IPS-20b (cell line): ENCODE results near the gene CNTN6.
"Not testable (repeated sequence)": the region's sequence is repeated elsewhere in the genome, so short reads cannot be mapped to it uniquely, and the experiment has no call there.

Source experiments
- H3K27ac ChIP-seq: one replicate; pipeline ENCODE4 v1.5.1; 2013; ENCODE audit warnings: low read length
- H3K27me3 ChIP-seq: 2 replicates; pipeline ENCODE4 v1.6.1; 2013; ENCODE audit warnings: mild to moderate bottlenecking, low read length, inconsistent platforms; ENCODE audit not compliant: insufficient read depth
- H3K36me3 ChIP-seq: 2 replicates; pipeline ENCODE4 v1.6.1; 2013; ENCODE audit warnings: low read depth, mild to moderate bottlenecking, inconsistent platforms, low read length, moderate library complexity; ENCODE audit not compliant: insufficient read depth
- H3K4me1 ChIP-seq: 2 replicates; pipeline ENCODE4 v1.6.1; 2013; ENCODE audit warnings: mild to moderate bottlenecking, control low read depth, inconsistent platforms, low read length, moderate library complexity; ENCODE audit not compliant: insufficient read depth
- H3K4me3 ChIP-seq: 2 replicates; pipeline ENCODE4 v1.5.1; 2013; ENCODE audit warnings: mild to moderate bottlenecking, low read length, inconsistent platforms
- H3K9ac ChIP-seq: 2 replicates; pipeline ENCODE4 v1.6.1; 2013; ENCODE audit warnings: low read depth, mild to moderate bottlenecking, inconsistent platforms, low read length, moderate library complexity
- H3K9me3 ChIP-seq: 2 replicates; pipeline ENCODE4 v1.6.1; 2013; ENCODE audit warnings: mild to moderate bottlenecking, low read depth, low read length, inconsistent platforms; ENCODE audit not compliant: insufficient read depth

Gene CNTN6

DNA sequence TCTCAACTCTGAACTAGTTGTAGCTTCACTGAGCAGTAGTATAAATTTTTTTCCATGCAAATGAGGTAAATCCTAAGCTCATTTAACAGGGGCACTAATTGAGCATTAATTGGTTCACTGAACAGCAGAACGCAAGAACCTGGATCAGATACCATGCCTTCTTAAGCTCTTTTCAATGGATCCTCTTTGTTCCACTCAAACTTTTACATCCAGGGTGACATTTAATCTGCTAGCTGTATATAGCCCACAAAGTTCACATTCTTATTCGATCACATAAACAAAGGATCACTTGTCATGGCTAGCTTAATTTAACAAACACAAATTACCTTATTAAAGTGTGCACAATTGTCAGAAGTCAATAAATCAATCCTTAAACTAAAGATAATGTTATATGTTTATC lies 281.6 kb downstream of the CNTN6 start:
- Histone ChIP-seq H3K4me1 (no peaks in the 10 kb centered on the region), H3K36me3 (no peaks in the 10 kb centered on the region), H3K9me3 (no peaks in the 10 kb centered on the region), H3K4me3 (no peak overlapping the region), H3K9ac (no peak overlapping the region), H3K27ac (no peak overlapping the region), H3K27me3 (no peaks in the 10 kb centered on the region)

DNA sequence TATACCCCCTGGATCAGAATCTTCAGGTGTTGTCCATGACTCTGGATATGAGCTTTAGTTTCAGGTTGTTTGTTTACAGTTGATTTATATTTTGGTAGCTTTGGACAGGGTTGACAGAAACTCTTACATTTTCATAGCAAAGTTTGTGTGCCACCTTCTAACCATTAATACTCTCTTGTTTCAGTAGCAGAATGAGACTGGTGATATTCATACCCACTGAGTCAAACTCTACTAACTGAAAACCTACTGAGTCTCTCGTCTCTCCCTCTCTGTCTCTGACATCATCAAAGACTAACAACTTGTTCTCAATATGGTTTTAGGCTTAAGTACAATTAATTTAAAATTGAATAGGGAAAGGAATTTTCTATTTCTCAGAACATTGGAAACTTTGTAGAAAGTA lies 282.3 kb downstream of the CNTN6 start:
- H3K4me1 ChIP-seq, result no peaks in the 10 kb centered on the region
- no peaks in the 10 kb centered on the region for H3K9me3 ChIP-seq
- H3K9ac ChIP-seq, result no peak overlapping the region
- no peaks in the 10 kb centered on the region for H3K36me3 ChIP-seq
- no peaks in the 10 kb centered on the region for H3K27me3 ChIP-seq
- H3K4me3 ChIP-seq, result no peak overlapping the region
- no peak overlapping the region for H3K27ac ChIP-seq

DNA sequence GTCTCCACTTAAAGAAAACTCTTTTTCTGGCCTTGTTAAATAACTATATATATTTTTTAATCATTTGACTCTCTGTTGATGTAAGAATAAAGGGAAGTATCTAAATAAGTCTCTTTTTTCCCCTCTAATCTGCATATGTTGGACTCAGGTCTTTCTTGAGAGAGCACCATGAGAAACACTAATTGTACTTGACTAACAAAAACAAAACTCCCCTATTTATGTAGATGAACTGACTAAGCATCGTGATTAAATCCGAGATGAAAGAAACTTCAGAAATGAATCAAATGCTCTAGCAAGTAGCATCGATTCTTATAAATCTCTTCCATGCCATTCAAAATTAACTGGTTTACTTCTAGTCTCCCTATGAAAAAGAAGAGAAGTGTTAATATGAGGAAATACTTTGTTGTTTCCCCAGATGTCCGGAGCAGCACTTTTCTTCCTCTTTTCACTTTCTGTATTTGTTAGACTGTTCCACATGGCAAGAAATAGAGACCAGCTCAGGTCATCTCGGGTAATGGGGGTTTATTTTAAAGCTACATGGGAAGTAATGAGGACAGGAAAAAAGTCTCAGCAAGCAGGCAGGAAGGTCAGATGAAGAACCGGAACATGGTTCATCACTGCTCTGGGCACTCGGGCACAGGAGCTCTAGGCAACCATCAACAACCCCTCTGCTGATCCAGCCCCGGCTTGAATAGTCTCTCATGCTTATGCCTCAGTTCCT lies 288.3 kb downstream of the CNTN6 start:
- Histone ChIP-seq H3K36me3 (no peaks in the 10 kb centered on the region), H3K27ac (no peak overlapping the region), H3K4me3 (no peak overlapping the region), H3K9me3 (no peaks in the 10 kb centered on the region), H3K27me3 (no peaks in the 10 kb centered on the region), H3K4me1 (no peaks in the 10 kb centered on the region), H3K9ac (no peak overlapping the region)

DNA sequence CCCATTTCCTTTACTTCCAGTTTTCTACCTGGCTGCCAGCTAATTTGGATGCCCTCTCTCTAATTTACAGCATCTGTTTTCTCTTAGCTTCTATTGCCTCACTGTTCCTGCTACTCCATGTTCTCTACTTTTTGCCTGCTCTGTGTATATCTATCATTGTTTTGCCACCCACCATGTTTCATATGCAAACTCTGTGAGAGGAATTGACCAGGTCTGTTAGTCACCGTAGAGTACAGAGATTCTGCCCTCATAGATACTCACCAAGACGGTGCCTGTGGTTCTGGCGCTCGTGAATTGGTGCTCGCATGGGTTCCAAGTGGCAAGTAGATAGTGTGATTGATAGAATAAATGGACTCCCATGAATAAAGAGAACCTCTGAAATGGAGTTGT lies 288.8 kb downstream of the CNTN6 start:
- Histone ChIP-seq H3K27me3 (no peaks in the 10 kb centered on the region), H3K9ac (no peak overlapping the region)

DNA sequence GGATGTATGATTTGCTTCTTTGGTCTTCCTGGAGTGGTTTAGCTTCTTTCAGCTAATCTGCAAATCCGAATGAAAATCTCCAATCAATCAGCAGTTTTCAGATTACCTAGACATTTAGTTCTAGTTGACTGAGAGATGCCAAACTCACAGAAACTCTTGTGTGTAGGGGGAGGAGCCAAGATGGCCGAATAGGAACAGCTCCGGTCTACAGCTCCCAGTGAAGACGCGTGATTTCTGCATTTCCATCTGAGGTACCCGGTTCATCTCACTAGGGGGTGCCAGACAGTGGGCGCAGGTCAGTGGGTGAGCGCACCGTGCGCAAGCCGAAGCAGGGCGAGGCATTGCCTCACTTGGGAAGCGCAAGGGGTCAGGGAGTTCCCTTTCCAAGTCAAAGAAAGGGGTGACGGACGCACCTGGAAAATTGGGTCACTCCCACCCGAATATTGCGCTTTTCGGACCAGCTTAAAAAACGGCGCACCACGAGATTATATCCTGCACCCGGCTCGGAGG lies 294.6 kb downstream of the CNTN6 start:
- H3K27me3 ChIP-seq, H3K36me3 ChIP-seq, H3K4me3 ChIP-seq, H3K9me3 ChIP-seq, H3K27ac ChIP-seq, H3K4me1 ChIP-seq, H3K9ac ChIP-seq: not testable (repeated sequence)

More for the DNA sequence above, 288.8 kb downstream of the CNTN6 start:
- Histone ChIP-seq H3K4me3 (no peak overlapping the region), H3K36me3 (no peaks in the 10 kb centered on the region), H3K9me3 (no peaks in the 10 kb centered on the region), H3K4me1 (no peaks in the 10 kb centered on the region), H3K27ac (no peak overlapping the region)

DNA sequence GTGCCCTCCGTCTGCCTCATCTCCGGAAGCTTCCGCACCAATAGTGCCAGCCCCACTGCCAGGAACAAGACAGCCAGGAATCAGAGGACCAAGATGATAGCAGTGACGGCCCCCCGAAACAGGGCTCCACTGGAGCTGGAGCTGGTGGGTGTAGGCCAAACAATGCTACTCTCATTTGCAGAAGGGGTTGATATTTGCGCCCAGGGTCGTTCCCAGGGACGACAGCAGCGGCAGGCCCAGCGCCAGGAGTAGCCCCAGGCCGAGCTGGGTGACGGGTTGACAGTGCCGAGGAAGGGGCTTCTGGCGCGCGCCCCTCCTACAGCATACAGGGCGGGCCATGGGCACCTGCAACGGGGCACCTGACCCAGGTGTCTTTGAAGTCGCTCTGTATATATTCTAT lies 301.4 kb downstream of the CNTN6 start:
- Histone ChIP-seq H3K9me3 (no peaks in the 10 kb centered on the region), H3K27me3 (no peaks in the 10 kb centered on the region), H3K4me1 (no peaks in the 10 kb centered on the region; the same call in 1 of the 2 replicates), H3K36me3 (no peaks in the 10 kb centered on the region), H3K9ac (no peak overlapping the region), H3K4me3 (no peak overlapping the region), H3K27ac (no peak overlapping the region)

DNA sequence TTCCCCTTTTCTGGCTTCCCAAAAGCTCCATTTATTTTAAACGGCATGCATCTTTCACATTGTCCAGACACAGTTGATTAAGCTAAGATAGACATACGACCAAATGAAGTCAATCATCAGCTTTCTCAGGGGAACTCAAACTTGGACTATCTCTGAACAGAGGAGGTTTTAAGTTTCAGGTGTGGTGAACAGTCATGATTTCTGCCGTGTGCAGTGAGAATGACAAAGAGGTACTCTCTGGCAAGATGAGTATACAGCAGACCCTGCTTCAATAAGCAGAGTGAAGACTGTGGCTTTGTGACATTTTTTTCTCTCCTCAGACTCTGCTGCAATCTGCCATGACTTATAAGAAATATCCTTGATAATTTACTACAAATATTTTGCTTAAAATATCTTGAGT lies 307.7 kb downstream of the CNTN6 start:
- Histone ChIP-seq H3K27ac (no peak overlapping the region), H3K4me1 (no peaks in the 10 kb centered on the region; the same call in 1 of the 2 replicates), H3K4me3 (no peak overlapping the region), H3K9ac (no peak overlapping the region), H3K36me3 (no peaks in the 10 kb centered on the region), H3K9me3 (no peaks in the 10 kb centered on the region), H3K27me3 (no peaks in the 10 kb centered on the region)

DNA sequence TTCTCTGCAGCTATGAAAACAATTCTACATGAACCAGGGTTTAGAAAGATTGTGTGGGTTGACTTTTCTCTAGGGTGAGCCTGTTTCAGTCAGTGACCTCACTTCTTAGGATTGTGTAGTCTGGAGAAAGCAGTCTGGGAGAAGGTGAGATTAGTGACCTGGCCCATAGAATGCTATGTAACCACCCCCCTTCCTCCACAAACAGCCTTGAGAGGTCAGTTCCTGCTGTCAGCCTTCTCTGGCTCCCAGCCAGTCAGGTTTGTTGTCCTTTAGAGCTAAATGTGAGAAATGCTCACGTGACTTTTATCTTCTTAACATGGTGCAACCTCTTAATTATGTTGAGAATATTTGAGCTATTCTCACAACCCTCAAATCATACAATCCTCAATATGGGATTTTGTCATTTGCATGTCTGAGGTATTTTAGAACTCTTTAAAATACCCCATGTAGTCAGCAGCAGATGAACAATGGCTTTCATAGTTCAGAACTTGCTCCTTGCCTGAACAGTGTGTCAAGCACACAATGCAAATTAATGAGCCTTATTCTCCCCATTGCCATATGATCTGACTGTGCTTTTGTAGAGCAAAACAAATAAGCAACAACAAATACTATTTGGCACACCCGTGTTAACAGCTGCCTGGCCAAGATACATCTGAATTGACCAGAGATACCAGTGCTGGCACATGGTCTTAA lies 311.6 kb downstream of the CNTN6 start:
- no peak overlapping the region for H3K4me3 ChIP-seq
- H3K4me1 ChIP-seq, result no peaks in the 10 kb centered on the region
- H3K9ac ChIP-seq, result no peak overlapping the region
- H3K27me3 ChIP-seq, result no peaks in the 10 kb centered on the region
- no peak overlapping the region for H3K27ac ChIP-seq
- no peaks in the 10 kb centered on the region for H3K36me3 ChIP-seq
- no peaks in the 10 kb centered on the region for H3K9me3 ChIP-seq

DNA sequence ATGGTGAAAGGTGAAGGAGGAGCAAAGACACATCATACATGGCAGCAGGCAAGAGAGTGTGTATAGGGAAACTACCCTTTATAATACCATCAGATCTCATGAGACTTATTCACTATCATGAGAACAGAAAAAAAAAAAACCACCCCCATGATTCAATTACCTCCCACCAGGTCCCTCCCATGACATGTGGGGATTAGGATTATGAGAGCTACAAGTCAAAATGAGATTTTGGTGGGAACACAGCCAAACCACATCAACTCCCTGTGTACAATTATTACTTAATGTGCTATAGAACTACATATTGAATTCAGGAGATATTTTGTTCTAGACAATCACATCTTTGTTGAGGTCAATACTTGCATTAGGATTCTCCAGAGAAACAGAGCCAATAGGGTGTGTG lies 313.4 kb downstream of the CNTN6 start:
- Histone ChIP-seq H3K4me3 (no peak overlapping the region), H3K9ac (no peak overlapping the region), H3K4me1 (no peaks in the 10 kb centered on the region), H3K9me3 (no peaks in the 10 kb centered on the region), H3K27ac (no peak overlapping the region), H3K36me3 (no peaks in the 10 kb centered on the region), H3K27me3 (no peaks in the 10 kb centered on the region)

DNA sequence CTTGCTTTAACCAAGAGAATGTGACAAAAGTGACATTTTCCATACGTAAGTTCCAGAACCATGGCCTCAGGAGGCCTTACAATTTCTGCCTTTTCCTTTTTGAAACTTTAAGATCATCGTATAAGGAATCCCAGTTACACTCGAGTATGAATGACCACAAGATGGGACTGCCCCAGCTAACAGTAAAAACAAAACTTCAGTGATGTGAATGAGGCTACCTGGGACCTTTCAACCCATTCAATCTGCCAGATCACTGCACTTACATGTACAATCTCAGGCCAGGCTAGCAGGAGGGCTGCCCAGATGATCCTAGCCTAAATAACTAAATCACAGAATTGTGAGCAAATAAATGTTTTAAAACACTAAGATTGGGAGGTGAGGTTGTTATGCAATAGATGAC lies 328.8 kb downstream of the CNTN6 start:
- Histone ChIP-seq H3K9ac (no peak overlapping the region), H3K27me3 (no peaks in the 10 kb centered on the region), H3K36me3 (no peaks in the 10 kb centered on the region), H3K27ac (no peak overlapping the region), H3K9me3 (no peaks in the 10 kb centered on the region), H3K4me1 (no peaks in the 10 kb centered on the region), H3K4me3 (no peak overlapping the region)

DNA sequence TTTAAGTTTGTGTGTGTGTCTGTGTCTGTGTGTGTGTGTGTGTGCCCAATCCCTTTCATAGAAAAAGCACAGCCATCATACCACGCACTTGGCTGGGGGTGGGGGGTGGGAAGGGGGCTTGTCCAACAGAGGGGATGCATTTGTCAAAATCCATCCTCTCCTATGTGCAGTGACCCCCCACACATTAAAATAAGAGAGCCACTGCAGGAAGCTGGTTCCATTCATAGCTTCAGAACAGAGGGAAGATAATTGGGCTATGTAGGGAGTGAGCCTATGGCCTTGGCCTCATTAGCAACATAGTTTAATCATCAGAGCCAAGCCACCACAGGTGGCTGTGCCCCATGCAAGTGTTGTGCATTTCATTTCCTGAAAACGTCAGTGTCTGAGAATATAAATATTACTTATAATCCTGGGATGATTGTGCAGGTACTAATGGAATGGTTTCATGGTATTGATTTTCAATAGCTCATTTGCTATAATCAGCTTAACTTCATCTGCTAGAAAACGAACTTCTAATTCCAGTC lies 330.8 kb downstream of the CNTN6 start:
- no peak overlapping the region for H3K27ac ChIP-seq
- no peaks in the 10 kb centered on the region for H3K36me3 ChIP-seq
- no peaks in the 10 kb centered on the region for H3K4me1 ChIP-seq
- no peak overlapping the region for H3K4me3 ChIP-seq
- no peaks in the 10 kb centered on the region for H3K9me3 ChIP-seq
- no peak overlapping the region for H3K9ac ChIP-seq
- no peaks in the 10 kb centered on the region for H3K27me3 ChIP-seq

DNA sequence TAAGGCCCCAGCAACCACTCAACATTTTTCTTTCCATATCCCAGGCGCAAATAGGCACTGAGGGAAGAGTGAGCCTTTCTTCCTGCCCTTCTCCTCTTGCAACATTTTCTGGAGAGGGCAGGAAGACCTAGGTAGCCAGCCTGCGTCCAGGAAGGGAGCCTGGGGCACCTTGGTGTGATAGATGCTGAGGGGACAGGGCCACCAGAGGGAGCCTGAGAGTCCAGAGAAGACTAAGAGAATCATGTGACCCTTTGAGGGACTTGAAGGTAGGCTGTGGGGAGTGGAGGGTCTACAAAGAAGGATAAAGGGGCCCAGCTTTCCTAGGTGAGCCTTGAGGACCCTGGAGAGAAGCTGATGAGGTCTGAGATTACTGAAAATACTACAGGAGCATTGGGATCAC lies 346.6 kb downstream of the CNTN6 start:
- H3K27me3 ChIP-seq, result no peaks in the 10 kb centered on the region
- no peak overlapping the region for H3K4me3 ChIP-seq
- no peaks in the 10 kb centered on the region for H3K9me3 ChIP-seq
- no peaks in the 10 kb centered on the region for H3K36me3 ChIP-seq
- no peak overlapping the region for H3K27ac ChIP-seq
- no peak overlapping the region for H3K9ac ChIP-seq
- no peaks in the 10 kb centered on the region for H3K4me1 ChIP-seq
